ENCODE measurements around the gene EDN2.

- TF ChIP-seq CTCF (IDR thresholded peaks at IDR 0.05) = no peak
- no peak for TF ChIP-seq POLR2AphosphoS5 (IDR thresholded peaks at IDR 0.05)
- TF ChIP-seq POLR2A (IDR thresholded peaks at IDR 0.05; ENCODE audit: low read depth) = no peak
- TF ChIP-seq EP300 (IDR thresholded peaks at IDR 0.05) = no peak
Measured at GRCh38 chr1:41430069-41430468, 54.4 kb downstream of the EDN2 start.
